ENCODE measurements around the gene TRIM31. TPM values are rescaled to one million over a fixed set of nuclear protein-coding genes. Genes with fewer than 3 reads are reported as not detected.

TRIM31 gene
- total and polyA plus RNA-seq, 2 of the 4 experiments (the other 2 are of a cell fraction): not detected

DNA sequence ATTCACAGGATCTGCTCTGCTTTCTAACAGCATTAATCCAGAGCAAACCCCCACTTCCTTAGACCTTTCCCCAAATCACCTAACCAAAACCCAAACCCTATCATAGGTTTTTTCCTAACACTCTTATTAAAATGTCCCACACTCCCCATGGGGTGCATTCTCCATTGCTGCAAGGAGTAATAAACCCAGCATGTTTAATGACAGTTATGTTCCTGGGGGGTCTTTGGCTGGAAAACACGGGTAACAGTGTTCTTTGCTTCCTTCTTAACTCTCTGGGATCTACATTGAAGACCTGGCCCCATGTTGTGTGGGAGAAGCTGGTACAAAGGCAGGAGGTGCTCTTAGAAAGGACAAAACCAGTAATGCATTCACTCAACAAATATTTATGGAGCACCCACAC lies 16.1 kb downstream of the TRIM31 start:
- Histone ChIP-seq H3K4me3 (ENCODE audit: insufficient read depth, low read depth, low read length) (no peak overlapping the region), H2BK20ac (ENCODE audit: low read depth, low read length) (no peak overlapping the region), H3K4me1 (ENCODE audit: control insufficient read depth, insufficient read depth, low read length) (peaks cover 3% of the 10 kb centered on the region; the same call in 1 of the 2 replicates), H2BK120ac (ENCODE audit: low read depth, low read length) (no peak overlapping the region), H2BK15ac (ENCODE audit: low read depth, low read length) (no peak overlapping the region), H2AFZ (replicated peaks; ENCODE audit: low read length, poor library complexity) (no peak overlapping the region), H3K4me2 (ENCODE audit: low read depth, low read length) (no peak overlapping the region), H3K4ac (ENCODE audit: low read depth, low read length) (no peak overlapping the region), H4K91ac (ENCODE audit: insufficient read depth, low read depth, low read length) (no peak overlapping the region), H2AK5ac (ENCODE audit: low read depth, low read length) (no peak overlapping the region), H3K27ac (ENCODE audit: insufficient read depth, low read length) (no peak overlapping the region), H2BK5ac (ENCODE audit: low read depth, low read length, poor library complexity, severe bottlenecking) (no peak overlapping the region), H3K9me3 (ENCODE audit: control insufficient read depth, insufficient read depth, low read length) (peaks cover 2% of the 10 kb centered on the region; the same call in 1 of the 2 replicates), H3K36me3 (ENCODE audit: control insufficient read depth, insufficient read depth, low read length) (no peaks in the 10 kb centered on the region), H4K8ac (ENCODE audit: low read depth in 2 of 2, low read length in 2 of 2) (no peak overlapping the region), H3K14ac (replicated peaks; ENCODE audit: low read depth, low read length) (no peak overlapping the region), H3K9ac (ENCODE audit: low read depth, low read length) (no peak overlapping the region), H2AK9ac (replicated peaks; ENCODE audit: low read depth, low read length, poor library complexity) (no peak overlapping the region), H3K18ac (ENCODE audit: low read depth, low read length) (no peak overlapping the region), H3K79me1 (ENCODE audit: low read depth in 1 of 2, low read length in 2 of 2) (no peaks in the 10 kb centered on the region), H3K27me3 (ENCODE audit: control insufficient read depth, insufficient read depth, low read length) (peaks cover 63% of the 10 kb centered on the region), H3K56ac (ENCODE audit: extremely low read depth, insufficient read depth, low read length) (no peak overlapping the region), H3K23ac (ENCODE audit: low read depth, low read length) (no peak overlapping the region), H4K5ac (ENCODE audit: low read depth, low read length) (no peak overlapping the region), H4K20me1 (ENCODE audit: insufficient read depth, low read length) (no peaks in the 10 kb centered on the region), H3K9me1 (ENCODE audit: insufficient read depth, low read length) (no peaks in the 10 kb centered on the region; the same call in 1 of the 2 replicates)
- BruUV-seq (replicated peaks): no TSS peak
- ChIA-PET CTCF (no interaction called here), POLR2A (ENCODE audit: unreplicated experiment) (no interaction called here)
- TF ChIP-seq BHLHE40 (IDR thresholded peaks at IDR 0.05; ENCODE audit: low read depth, low read length) (no peak), RAD21 (IDR thresholded peaks at IDR 0.05; ENCODE audit: low read length) (no peak)
- TF ChIP-seq, protein P1, sequence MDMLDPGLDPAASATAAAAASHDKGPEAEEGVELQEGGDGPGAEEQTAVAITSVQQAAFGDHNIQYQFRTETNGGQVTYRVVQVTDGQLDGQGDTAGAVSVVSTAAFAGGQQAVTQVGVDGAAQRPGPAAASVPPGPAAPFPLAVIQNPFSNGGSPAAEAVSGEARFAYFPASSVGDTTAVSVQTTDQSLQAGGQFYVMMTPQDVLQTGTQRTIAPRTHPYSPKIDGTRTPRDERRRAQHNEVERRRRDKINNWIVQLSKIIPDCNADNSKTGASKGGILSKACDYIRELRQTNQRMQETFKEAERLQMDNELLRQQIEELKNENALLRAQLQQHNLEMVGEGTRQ (IDR thresholded peaks at IDR 0.05; ENCODE audit: low read depth, low read length): no peak
- DNase-seq (no peak), ATAC-seq (ENCODE audit: low read depth) (no peak)
- in situ Hi-C loops (cut with MboI; ENCODE audit: low sequenced_read_pairs) (no loop called here), dilution Hi-C loops (cut with HindIII; ENCODE audit: low sequenced_read_pairs, unreplicated experiment) (no loop called here), intact Hi-C loops (cut with micrococcal nuclease) (no loop called here)
- WGBS, 2 experiments (ENCODE audit: extremely low coverage in 2 of 2, insufficient read length in 1 of 2): no CpG with 5 or more reads among the region's 1 CpG
